GM18861 (cell line): ENCODE measurements around the gene TSPO2.

ENCODE experiments used
- ATAC-seq: cut with Tn5 transposase; IDR thresholded peaks from one replicate; pipeline ENCODE4 v1.9.1; 2021; ENCODE audit not compliant: unreplicated experiment

The TSPO2 gene

GRCh38 chr6:41027241-41027640 lies 15.0 kb upstream of the TSPO2 start:
- no peak for ATAC-seq

- peak; percentile 88 for ATAC-seq
These were observed 14.3 kb upstream of the TSPO2 start for GRCh38 chr6:41027799-41028560.

DNA sequence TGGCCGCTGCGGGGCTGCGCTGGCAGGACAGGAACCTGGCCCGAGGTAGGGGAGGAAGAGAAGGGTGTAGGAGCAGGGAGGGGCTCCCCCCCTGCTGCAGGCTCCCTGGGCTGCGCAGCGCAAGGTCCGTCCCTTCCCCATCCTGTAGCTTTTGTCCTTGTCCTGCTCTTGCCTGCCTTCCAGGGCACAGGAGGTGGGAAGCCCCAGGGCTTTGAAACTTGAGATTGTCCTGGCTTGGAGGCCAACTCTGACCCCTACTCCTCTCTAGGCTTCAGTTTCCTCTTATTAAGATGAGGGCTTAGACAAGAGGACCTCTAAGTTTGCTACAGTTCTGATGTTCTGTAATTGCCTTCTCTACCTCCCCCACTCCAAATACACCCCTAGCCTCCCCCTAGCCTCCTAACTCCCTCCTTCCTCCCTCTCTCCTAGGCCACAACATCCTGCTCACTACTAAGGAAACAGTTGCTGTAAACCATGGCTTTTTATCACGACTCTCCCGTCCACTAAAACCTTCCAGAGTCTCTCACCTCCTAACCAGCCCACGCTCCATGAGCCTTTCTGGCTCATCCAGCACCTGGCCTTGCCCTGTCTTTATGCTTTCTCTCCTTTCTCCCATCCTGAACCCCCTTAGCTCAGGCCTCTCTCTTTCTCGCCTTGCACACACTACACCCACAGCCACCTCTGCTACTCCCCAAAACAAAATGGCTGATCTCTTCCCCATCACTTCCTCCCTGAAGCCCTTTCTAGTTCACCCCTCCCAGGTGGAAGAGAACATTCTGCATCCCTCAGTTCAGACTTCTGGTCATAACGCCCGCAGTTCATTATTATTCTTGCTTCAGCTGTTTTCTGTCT lies 13.5 kb upstream of the TSPO2 start:
- peak; percentile 18 for ATAC-seq

DNA sequence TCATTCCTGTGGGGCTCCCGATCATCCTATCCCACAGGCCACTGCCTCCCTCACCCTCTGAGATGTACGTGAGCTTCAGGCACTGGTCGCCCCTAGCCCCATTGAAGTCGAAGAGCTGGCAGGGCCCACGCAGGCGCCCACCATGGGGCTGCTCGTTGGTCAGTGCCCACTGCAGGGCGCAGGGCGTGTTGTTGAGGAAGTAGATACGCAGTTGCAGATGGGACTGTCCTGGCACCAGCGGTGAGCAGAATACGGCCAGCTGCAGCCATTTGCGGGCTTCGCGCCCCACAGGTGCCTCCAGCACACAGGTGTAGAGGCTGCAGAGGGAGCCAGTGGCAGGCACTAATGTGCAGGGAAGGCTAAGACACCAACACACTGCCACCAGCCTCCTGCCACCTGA lies 9.4 kb upstream of the TSPO2 start:
- no peak for ATAC-seq

- ATAC-seq = no peak
These were observed 8.5 kb upstream of the TSPO2 start for GRCh38 chr6:41033776-41034175.

DNA sequence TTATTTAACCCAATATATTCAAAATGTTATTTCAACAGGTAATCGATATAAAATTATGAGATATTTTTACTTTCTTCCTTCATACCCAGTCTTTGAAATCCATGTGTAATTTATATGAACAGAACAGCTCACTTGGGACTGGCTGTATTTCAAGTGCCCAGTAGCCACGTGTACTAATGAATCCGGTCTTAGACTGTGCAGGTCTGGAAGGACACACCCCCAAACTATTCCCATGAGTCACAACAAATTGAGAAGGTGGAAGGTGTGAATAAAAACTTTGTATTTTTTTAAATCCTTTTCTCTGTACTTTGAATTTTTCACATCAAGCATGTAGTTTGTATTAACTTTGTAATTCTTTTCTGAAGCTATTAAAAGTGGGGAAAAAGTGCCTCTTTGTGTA lies 6.1 kb upstream of the TSPO2 start:
- no peak for ATAC-seq

DNA sequence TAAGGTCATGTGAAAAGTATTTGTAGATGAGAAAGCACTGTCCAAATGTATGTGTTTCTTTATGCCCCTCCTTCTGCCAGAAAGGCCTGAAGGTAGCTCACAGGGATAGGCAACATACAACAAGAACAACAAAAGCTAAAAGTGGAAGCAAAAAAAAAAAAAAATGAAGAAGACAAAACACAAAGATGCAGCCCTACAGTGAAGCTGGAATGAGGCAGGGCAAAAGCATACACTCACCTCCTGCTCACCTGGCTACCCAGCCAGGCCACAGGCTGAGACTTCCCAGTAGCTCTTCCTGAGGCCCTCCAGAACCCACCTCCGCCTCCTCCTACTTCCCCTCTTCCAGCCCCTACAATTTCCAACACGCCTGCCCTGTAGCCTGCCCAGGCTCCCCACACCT lies 5.7 kb upstream of the TSPO2 start:
- no peak for ATAC-seq

DNA sequence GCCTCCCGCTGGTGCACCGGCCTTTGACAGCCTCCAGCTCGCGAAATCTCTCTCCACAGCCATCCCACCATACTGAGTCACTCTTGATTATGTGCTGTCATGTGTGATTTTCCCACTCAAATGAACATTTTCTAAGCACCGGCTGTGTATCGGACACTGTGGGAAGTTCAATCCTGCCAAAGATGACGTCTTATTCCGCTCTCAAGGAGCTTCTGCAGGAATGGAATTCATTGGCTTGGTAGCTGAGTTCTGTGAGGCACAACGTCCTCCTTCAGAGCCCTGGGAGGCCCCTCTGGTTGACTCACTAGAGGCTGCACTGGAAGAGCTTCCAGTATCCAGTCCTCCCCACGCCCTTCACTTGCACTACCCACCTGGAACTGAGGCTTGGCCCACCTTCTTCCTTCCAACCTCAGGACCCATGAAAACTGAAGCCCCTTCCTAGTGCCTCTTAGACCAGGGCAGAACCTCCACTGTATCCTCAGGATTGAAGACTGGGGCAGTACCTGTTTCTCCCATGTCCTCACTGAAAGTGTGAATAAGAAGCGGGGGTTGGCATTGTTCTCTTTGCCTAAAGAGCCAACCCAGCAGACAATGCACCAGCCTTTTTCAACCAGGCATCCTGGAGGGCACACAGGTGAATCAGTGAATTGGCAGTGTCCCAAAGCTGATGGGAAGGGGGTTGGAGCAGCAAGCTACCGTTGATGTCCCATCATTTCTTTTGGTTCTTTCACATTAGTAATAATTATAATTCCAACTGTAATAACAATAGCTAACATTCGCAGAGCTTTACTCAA lies 5.0 kb upstream of the TSPO2 start:
- no peak for ATAC-seq

GRCh38 chr6:41038205-41038604 lies 4.1 kb upstream of the TSPO2 start:
- no peak for ATAC-seq

DNA sequence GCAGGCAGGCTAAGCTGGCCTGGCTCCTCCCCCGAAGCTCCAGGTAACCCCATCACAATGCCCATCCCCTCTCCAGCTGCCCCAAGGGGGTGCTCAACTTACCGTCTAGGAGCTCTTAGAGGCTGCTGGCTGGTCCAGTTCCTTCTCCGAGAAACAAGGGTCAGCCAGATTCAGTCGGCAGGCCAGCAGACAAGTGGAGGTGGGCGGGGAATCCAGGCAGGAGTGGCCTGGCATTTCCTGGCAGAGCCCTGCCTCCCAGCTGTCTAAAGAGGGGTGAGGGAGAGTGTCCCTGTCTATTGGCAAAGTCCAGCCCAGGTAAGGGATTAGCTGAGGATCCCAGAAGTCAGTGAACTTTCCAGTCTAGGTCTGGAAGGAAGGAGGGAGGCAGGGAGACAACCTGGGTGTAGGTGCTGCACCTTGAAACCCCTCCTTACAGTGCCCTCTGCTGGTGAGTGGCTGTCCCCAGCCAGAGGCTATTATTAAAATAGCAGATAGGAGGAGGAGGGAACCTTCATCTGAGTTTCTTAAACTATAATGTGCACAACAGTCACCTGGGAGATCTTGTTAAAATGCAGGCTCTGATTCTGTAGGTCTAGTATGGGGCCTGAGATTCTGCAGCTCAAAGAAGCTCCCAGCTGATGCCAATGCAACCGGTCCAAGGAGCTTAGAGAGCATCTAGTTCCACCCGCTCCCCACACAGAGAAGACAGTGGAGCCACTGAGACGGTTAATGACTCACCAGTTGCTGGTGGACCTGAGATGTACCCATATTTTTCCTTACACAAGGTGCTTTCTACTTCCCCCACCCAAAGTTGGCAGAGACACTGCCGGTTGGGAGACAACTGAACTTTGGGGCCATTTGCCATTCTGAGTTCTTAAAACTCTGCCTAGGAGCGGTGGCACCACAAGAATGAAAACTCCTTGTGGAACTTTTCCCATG lies 2.9 kb upstream of the TSPO2 start, which contains the start of gene UNC5CL:
Gene UNC5CL, minus strand, starts transcription at position 162 of the 939 bp plus-strand sequence. CDS start 4,147 bp downstream, outside the sequence.
- no peak for ATAC-seq

DNA sequence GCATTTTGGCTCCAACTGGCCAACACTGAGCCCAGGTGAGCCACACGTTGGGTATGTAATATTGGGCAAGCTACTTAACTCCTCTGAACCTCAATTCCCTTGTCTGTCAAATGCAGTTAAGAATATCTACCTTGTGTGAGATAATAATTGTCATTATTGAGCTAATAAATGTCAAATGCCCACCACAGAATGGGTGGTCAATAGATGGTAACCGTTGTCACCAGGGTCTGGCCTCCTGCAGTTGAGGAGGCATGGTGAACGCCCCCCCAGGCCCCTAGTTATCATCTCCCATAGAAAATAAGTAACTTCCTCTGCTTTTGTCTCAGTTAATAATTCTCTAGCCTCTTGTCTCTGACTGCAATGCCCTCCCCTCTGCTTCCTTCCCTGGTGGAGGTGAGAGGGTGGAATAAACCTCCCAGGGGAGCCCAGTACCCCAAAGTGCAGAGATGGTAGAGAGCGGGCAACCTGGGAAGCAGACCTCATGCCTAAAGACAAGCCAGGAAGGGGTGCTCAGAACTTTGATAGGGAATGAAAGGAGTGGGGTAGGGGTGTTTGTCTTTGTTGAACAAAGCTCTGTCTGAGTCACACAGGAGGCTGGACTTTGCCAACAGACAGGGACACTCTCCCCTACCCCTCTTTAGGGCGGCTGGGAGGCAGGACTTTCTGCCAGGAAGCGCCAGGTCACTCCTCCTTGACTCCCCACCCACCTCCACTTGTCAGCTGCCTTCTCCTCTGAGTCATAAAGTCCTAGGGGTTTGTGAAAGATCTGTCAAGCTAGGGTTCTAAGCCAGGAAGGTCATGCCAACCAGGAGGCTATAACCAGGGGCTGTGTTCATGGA lies 1.9 kb upstream of the TSPO2 start:
- ATAC-seq = peak; percentile 63

DNA sequence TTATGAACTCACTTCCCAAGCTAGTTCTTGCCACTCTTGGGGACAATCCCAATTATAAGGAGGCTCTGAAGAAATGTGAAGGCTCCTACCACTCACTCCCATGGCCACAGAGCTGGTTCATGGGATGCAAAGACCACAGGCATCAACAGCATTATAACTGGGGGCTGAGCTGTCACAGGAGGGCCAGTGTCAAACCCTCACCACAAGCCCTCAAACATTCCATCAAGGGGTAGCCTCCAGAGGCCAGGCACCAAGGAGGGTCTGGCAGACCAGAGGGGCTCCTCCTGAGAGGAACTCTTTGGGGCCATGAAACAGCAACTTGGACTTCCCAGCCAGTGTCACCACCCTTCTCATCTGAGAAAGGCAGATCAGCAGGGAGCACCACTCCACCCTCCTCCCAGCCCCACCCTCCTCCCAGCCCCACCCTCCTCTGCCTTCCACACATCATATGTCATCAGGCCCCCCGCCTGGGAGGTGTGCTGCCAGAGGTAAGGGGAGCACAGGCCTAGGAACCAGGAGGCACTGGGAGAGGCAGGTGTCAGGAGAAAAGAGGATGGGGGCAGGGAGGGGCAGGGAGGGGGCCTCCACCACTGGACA lies 1.2 kb upstream of the TSPO2 start:
- ATAC-seq = no peak

DNA sequence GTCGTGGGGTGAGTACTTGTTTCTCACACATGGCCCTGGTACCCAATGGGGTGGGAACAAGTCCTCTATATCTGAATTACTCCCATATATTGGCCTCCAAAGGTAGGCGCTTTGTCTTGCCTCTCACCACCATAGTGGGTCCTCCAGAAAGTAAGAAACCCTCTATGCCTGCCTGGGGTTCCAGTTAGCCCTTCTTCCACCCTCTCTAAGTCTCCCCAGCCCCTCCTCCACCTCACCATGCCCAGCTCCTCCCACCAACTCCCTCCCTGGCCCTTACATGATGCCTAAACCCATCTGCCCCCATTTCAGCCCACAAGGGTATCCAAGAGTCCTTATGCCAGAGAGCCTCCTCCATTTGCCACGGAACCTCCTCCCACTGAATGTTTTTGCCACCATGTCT lies 884 bp downstream of the TSPO2 start:
- no peak for ATAC-seq

DNA sequence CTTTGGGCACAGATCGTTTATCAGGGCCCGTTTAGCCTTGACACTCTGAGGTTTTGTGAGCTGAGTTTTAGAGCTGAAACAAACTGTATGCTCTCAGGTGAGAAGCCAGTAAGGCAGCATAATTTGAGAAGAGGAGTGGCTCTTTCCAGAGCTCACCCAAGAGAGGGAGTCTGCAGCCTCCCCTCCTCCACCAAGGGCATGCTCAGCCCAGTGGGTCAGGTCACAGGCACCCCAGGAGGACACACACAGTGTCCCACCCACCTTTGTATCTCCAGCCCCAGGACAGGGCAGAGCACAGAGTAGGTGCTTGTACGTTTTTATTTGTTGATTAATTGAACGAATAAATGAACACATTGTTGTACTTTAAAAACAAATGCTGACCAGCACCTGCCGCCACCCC lies 3.4 kb downstream of the TSPO2 start:
- no peak for ATAC-seq

- ATAC-seq = no peak
These were observed 3.8 kb downstream of the TSPO2 start for GRCh38 chr6:41046084-41046483.

GRCh38 chr6:41047306-41047705 lies 5.0 kb downstream of the TSPO2 start:
- no peak for ATAC-seq

- no peak for ATAC-seq
These were observed 5.8 kb downstream of the TSPO2 start for GRCh38 chr6:41047745-41048732.

DNA sequence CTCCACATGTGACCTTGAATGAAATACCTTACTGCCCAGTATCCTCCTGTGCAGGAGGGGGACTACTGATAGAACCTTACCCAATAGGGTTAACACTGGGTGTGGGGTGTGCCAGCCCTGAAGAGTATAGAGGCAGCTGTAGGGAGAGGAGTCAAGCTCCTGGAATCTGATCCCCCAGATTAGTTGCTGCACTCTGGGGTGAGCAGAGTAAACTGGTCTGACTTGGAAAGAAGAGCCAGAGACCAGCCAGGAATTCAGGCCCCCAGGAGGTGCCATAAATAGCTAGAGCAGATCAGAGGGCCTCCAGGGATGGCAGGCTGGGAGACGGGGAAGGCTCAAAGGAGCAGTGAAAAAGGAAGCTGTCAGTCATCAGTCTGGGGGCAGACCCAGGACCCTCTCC lies 7.3 kb downstream of the TSPO2 start:
- ATAC-seq = no peak
